Upper lobe of left lung (tissue), 4 donors: ENCODE results near the gene CCDC38.

Source experiments
- CTCF ChIP-seq, 6 experiments: fragments of 450-650 bp in 4 of 6; fragments of 200-600 bp in 2 of 6; sonication (generic) in 2 of 6; IDR thresholded peaks; one replicate each; pipeline ENCODE4 v1.5.1; 2016 to 2019; ENCODE audit warnings: antibody characterized with exemption in 6 of 6
- EP300 ChIP-seq, 4 donors: sonication (generic); formaldehyde crosslinking; IDR thresholded peaks; one replicate each; pipeline ENCODE4 v1.5.1; 2017; ENCODE audit warnings: antibody characterized with exemption in 4 of 4, control low read depth in 2 of 4
- POLR2A ChIP-seq, 4 donors: fragments of 450-650 bp; IDR thresholded peaks; one replicate each; pipeline ENCODE4 v1.5.1; 2016 to 2017; ENCODE audit warnings: antibody characterized with exemption in 4 of 4, mild to moderate bottlenecking in 2 of 4
- POLR2AphosphoS5 ChIP-seq, 2 donors: sonication (generic); formaldehyde crosslinking; IDR thresholded peaks; one replicate each; pipeline ENCODE4 v1.5.1; 2017; ENCODE audit warnings: antibody characterized with exemption in 2 of 2

GRCh38 chr12:95974358-95974757 lies 31.9 kb upstream of the CCDC38 start:
- no peak for TF ChIP-seq CTCF (IDR thresholded peaks at IDR 0.05)
- TF ChIP-seq POLR2AphosphoS5 (IDR thresholded peaks at IDR 0.05) = no peak
- no peak for TF ChIP-seq EP300 (IDR thresholded peaks at IDR 0.05)
- TF ChIP-seq POLR2A (IDR thresholded peaks at IDR 0.05) = no peak
